Common myeloid progenitor, CD34-positive (primary cell): ENCODE measurements around the gene RPL19.
"Not testable (repeated sequence)": the region's sequence is repeated elsewhere in the genome, so short reads cannot be mapped to it uniquely, and the experiment has no call there.

ENCODE experiments used
- CTCF ChIA-PET: fragments of 350-600 bp; sonication (Branson Sonifier 250); formaldehyde crosslinking; loops from one replicate; lab custom pipeline; 2021; ENCODE audit warnings: antibody characterized with exemption; lab: Charles Lee
- POLR2A ChIA-PET: fragments of 350-600 bp; sonication (Branson Sonifier 250); formaldehyde crosslinking; loops from one replicate; lab custom pipeline; 2021; ENCODE audit warnings: antibody characterized with exemption; lab: Charles Lee
- DNase-seq, 3 donors: peaks; one replicate each; pipeline versions ENCODE4 v3.0.0 to v3.0.0-alpha.2; 2013
- H3K27ac ChIP-seq, 2 experiments: 1 replicate in 1 of 2; 2 replicates in 1 of 2; pipeline ENCODE4 v1.7.0; 2013; ENCODE audit warnings: inconsistent platforms in 2 of 2, low read length in 2 of 2, mild to moderate bottlenecking in 2 of 2, low read depth in 1 of 2, moderate library complexity in 1 of 2; ENCODE audit not compliant: severe bottlenecking in 2 of 2, insufficient read depth in 1 of 2, poor library complexity in 1 of 2
- H3K27me3 ChIP-seq, 5 experiments: replicated peaks in 2 of 5; 1 replicate in 3 of 5; 2 replicates in 2 of 5; pipeline versions ENCODE4 v1.6.1 to v1.7.0; 2013; ENCODE audit warnings: low read length in 4 of 5, mild to moderate bottlenecking in 2 of 5, moderate library complexity in 2 of 5, inconsistent platforms in 1 of 5; ENCODE audit not compliant: insufficient read depth in 5 of 5, control insufficient read depth in 4 of 5
- H3K36me3 ChIP-seq, 4 experiments: 1 replicate in 2 of 4; 2 replicates in 2 of 4; pipeline versions ENCODE4 v1.6.1 to v1.7.0; 2013; ENCODE audit warnings: low read length in 3 of 4, control low read depth in 1 of 4, mild to moderate bottlenecking in 1 of 4; ENCODE audit not compliant: control insufficient read depth in 4 of 4, insufficient read depth in 4 of 4
- H3K4me1 ChIP-seq, 4 experiments: 1 replicate in 3 of 4; 2 replicates in 1 of 4; pipeline versions ENCODE4 v1.6.1 to v1.7.1; 2013; ENCODE audit warnings: low read length in 3 of 4, mild to moderate bottlenecking in 3 of 4, control low read depth in 1 of 4, inconsistent platforms in 1 of 4, moderate library complexity in 1 of 4; ENCODE audit not compliant: control insufficient read depth in 4 of 4, insufficient read depth in 4 of 4; ENCODE audit errors: control extremely low read depth in 1 of 4
- H3K4me3 ChIP-seq, 7 experiments: 1 replicate in 4 of 7; 2 replicates in 3 of 7; pipeline versions ENCODE4 v1.5.1 to v1.7.0; 2013; ENCODE audit warnings: mild to moderate bottlenecking in 7 of 7, low read length in 6 of 7, moderate library complexity in 6 of 7, inconsistent platforms in 2 of 7, low read depth in 2 of 7, control low read depth in 1 of 7; ENCODE audit not compliant: insufficient read depth in 4 of 7, control insufficient read depth in 1 of 7; ENCODE audit errors: extremely low read depth in 1 of 7
- H3K9me3 ChIP-seq, 5 experiments: 1 replicate in 4 of 5; 2 replicates in 1 of 5; pipeline versions ENCODE4 v1.6.1 to v1.7.1; 2013; ENCODE audit warnings: low read length in 4 of 5, mild to moderate bottlenecking in 2 of 5, inconsistent platforms in 1 of 5, low read depth in 1 of 5, moderate library complexity in 1 of 5; ENCODE audit not compliant: control insufficient read depth in 4 of 5, insufficient read depth in 2 of 5; ENCODE audit errors: control extremely low read depth in 1 of 5
- WGBS: methylation state at CpG from one replicate; pipeline ENCODE4 v1.1.5; 2013; ENCODE audit not compliant: insufficient coverage; 5-methylcytosine and 5-hydroxymethylcytosine counted together

The RPL19 gene

DNA sequence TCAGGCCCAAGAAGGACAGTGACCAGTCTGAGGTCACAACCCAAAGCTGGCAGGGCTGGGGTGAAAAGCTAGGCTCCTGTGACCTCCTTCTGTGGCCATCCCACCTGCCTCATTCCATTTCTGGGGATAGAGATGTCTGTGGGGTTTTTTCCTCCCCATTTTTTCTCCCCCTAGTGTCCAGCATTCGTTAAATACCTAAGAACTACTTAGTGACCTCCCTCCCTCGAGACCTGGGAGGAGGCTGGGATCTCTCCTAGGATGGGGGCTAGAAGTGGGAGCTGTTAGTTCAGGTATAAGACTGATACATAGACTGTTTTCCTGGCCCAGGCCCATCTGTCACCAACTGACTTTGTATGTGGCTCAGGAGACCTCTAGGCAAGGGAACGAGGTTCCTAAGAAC, 46.2 kb downstream of the RPL19 start:
- no peak overlapping the region for H3K4me3 ChIP-seq
- peaks cover 2 to 12% (median 11%) of the 10 kb centered on the region in 4 experiments for H3K4me1 ChIP-seq
- H3K27ac ChIP-seq = no peak overlapping the region
- H3K36me3 ChIP-seq = peaks cover 0 to 3% (median 0%) of the 10 kb centered on the region in 4 experiments
- no peaks in the 10 kb centered on the region for H3K27me3 ChIP-seq
- WGBS = 100% methylated on average over 1 of the region's 3 CpGs
- POLR2A ChIA-PET = interaction anchor here (0.6 kb wide), 1 partner anchor 238 kb away, joined by 3 read pairs; no protein-coding TSS in a partner anchor
- no peaks in the 10 kb centered on the region for H3K9me3 ChIP-seq
- CTCF ChIA-PET = interaction anchor here (0.9 to 21.2 kb wide), 8 partner anchors 9 to 264 kb away, joined by 3 to 425 read pairs (median 7); partner anchors contain the start of gene RPL19
- no peak for DNase-seq

- H3K27me3 ChIP-seq, H3K27ac ChIP-seq, H3K9me3 ChIP-seq, H3K4me3 ChIP-seq, DNase-seq, H3K4me1 ChIP-seq: not testable (repeated sequence)
- ChIA-PET POLR2A (interaction anchor here (0.7 kb wide), 1 partner anchor 43 kb away, joined by 3 read pairs; no protein-coding TSS in a partner anchor), CTCF (interaction anchor here (7.6 to 21.2 kb wide), 2 partner anchors 13 to 45 kb away, joined by 47 to 425 read pairs; partner anchors contain the start of gene RPL19)
- H3K36me3 ChIP-seq = peaks cover 9 to 18% (median 11%) of the 10 kb centered on the region in 4 experiments
- 98% methylated on average over 7 of the region's 12 CpGs for WGBS
Observed at GRCh38 chr17:39250076-39250475, 50.0 kb downstream of the RPL19 start.

- Histone ChIP-seq H3K9me3 (no peaks in the 10 kb centered on the region), H3K4me1 (no peaks in the 10 kb centered on the region), H3K4me3 (no peak overlapping the region), H3K27ac (no peak overlapping the region), H3K36me3 (peaks cover 9 to 32% (median 18%) of the 10 kb centered on the region in 4 experiments), H3K27me3 (no peaks in the 10 kb centered on the region)
- POLR2A ChIA-PET = no interaction called here
- no CpG with 5 or more reads among the region's 1 CpG for WGBS
- DNase-seq = no peak
- CTCF ChIA-PET = interaction anchor here (0.6 to 7.6 kb wide), 6 partner anchors 9 to 277 kb away, joined by 3 to 47 read pairs (median 4); no protein-coding TSS in a partner anchor
Observed at GRCh38 chr17:39251997-39252396, 51.9 kb downstream of the RPL19 start.

DNA sequence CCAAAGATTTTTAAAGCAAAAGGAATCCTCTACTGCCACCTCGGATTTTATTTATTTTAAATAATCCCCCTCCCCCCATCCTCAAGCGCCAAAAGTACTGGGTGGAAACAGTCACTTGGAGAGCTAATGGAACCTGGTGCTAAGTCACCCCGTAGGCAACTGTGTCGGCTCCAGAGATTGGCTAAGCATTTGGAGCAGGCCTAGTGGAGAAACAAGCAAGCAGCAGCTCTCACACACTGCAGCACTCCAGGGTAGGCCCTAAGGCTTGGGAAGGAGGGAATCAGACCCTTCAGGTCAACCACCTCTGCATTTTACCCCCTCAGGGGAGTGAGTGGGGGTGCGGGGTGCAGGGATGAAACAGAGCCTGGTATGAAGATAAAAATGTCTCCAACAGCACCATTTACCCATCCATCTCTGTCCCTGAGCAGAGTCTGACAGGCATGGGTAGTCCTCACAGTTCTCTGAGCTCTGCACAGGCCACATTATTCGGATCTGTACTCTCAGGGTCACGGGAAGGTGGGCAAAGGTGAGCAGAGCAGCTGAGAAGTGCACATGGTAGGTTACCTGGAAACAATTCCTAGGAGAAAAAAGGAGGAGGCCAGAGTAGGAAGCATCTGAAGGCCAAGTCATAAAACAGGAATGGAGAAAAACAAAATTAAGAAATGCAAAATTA, 52.8 kb downstream of the RPL19 start:
- Histone ChIP-seq H3K27ac (no peak overlapping the region), H3K36me3 (peaks cover 13 to 37% (median 23%) of the 10 kb centered on the region in 4 experiments), H3K9me3 (no peaks in the 10 kb centered on the region), H3K4me1 (no peaks in the 10 kb centered on the region), H3K4me3 (no peak overlapping the region), H3K27me3 (no peaks in the 10 kb centered on the region)
- WGBS = 98% methylated on average over 5 of the region's 7 CpGs
- DNase-seq = no peak
- ChIA-PET POLR2A (interaction anchor here (0.7 kb wide), 1 partner anchor 15 kb away, joined by 3 read pairs; no protein-coding TSS in a partner anchor), CTCF (interaction anchor here (0.6 to 7.6 kb wide), 7 partner anchors 8 to 278 kb away, joined by 3 to 47 read pairs (median 4); no protein-coding TSS in a partner anchor)
